HAP-1 (cell line): ENCODE results near the gene UBA6.

Experiments used
- DNase-seq, 2 experiments: peaks; one replicate each; pipeline ENCODE4 v3.0.0-alpha.2; 2016 to 2020; ENCODE audit warnings: low spot score in 2 of 2
- H3K27me3 ChIP-seq: fragments of 250-450 bp; sonication (Bioruptor Pico); 2 replicates; pipeline ENCODE4 v1.5.1; 2020; ENCODE audit warnings: low read depth, mild to moderate bottlenecking, moderate library complexity
- H3K36me3 ChIP-seq: fragments of 250-450 bp; sonication (Bioruptor Pico); replicated peaks from 2 replicates; pipeline ENCODE4 v1.5.1; 2020; ENCODE audit warnings: mild to moderate bottlenecking
- H3K4me1 ChIP-seq: fragments of 250-450 bp; sonication (Bioruptor Pico); 2 replicates; pipeline ENCODE4 v1.5.1; 2020; ENCODE audit warnings: mild to moderate bottlenecking
- H3K4me3 ChIP-seq: fragments of 250-450 bp; sonication (Bioruptor Pico); 2 replicates; pipeline ENCODE4 v1.5.1; 2020; ENCODE audit warnings: mild to moderate bottlenecking, moderate library complexity
- H3K9me3 ChIP-seq: fragments of 250-450 bp; sonication (Bioruptor Pico); 2 replicates; pipeline ENCODE4 v1.5.1; 2020; ENCODE audit warnings: mild to moderate bottlenecking, moderate library complexity
- in situ Hi-C: fragments of 300-500 bp; cut with MboI; formaldehyde crosslinking; loops from 3 replicates; pipeline ENCODE4 v1.14.3; 2020; ENCODE audit warnings: low sequenced_read_pairs, inconsistent platforms, mixed read lengths

The UBA6 gene

DNA sequence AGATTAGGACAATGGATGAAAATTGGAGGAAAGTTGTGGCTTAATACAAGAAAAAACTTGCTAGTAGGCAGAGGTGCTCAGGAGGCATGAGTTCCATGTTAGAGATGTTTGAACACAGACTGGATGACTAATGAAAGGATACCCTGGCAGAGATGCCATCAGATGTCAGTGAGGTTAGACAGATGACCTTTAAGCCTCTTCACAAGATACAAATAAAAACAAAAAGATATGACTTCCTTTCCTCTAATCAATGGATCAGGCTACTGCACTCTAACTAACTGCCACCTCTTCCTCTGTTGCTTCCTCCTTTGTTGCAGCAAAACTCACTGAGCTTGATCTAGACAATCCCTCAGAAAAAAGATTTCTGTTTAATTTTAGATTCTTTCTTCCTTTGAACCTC, 127.8 kb downstream of the UBA6 start:
- in situ Hi-C loops: no loop called here
- Histone ChIP-seq H3K36me3 (no peaks in the 10 kb centered on the region), H3K4me3 (no peak overlapping the region), H3K27me3 (no peaks in the 10 kb centered on the region), H3K9me3 (no peaks in the 10 kb centered on the region), H3K4me1 (no peaks in the 10 kb centered on the region)
- no peak for DNase-seq

DNA sequence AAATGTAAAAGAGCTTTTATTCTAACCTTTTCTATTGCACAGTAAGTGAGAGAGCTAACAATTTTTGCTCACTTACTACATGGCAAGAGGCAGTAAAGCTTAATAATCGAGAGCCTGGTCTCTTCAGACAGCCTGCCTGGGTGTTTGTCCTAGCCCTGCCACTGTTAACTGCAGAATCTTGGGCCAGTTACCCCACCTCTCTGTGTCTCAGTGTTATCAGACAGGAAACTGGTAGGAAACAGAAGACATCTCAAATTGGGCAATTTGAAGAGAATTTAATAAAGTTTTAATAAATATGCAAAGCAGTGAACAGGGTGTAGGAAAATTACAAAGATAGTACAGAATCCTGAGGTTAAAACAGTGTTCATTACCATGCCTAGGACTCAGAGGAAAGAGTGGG, 129.0 kb downstream of the UBA6 start:
- Histone ChIP-seq H3K4me1 (no peaks in the 10 kb centered on the region), H3K36me3 (no peaks in the 10 kb centered on the region), H3K9me3 (no peaks in the 10 kb centered on the region), H3K4me3 (no peak overlapping the region), H3K27me3 (no peaks in the 10 kb centered on the region)
- no peak for DNase-seq
- in situ Hi-C loops: no loop called here

DNA sequence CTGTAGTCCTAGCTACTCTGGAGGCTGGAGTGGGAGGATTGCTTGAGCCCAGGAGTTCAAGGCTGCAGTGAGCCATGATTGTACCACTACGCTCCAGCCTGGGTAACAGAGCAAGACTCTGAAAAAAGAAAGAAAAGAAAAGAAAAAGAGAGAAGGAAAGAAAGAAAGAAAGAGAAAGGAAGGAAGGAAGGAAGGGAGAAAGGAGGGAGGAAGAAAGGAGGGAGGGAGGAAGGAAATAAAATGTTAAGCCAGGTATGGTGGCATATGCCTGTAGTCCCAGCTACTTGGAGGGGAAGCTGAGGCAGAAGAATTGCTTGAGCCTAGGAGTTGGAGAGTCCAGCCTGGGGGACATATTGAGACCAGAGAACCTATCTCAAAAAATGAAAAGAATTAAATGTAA, 130.4 kb downstream of the UBA6 start:
- no peaks in the 10 kb centered on the region for H3K36me3 ChIP-seq
- H3K4me3 ChIP-seq: no peak overlapping the region
- no peak for DNase-seq
- no peaks in the 10 kb centered on the region for H3K4me1 ChIP-seq
- no peaks in the 10 kb centered on the region for H3K9me3 ChIP-seq
- H3K27me3 ChIP-seq: no peaks in the 10 kb centered on the region
- in situ Hi-C loops: no loop called here

DNA sequence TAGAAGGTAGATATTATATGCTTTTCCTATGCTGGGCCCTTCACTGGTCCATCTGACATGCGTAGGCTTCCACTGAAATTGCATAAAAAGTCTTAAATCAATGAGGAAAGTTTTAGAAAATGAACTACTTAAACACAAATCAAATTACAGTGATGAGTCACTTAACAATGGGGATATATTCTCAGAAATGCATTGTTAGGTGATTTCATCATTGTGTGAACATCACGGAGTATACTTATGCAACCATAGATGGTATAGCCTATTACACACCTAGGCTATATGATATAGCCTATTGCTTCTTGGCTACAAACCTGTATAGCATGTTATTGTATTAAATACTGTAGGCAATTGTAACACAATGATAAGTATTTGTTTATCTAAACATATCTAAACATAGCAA, 132.1 kb downstream of the UBA6 start:
- H3K4me1 ChIP-seq: no peaks in the 10 kb centered on the region
- H3K36me3 ChIP-seq: no peaks in the 10 kb centered on the region
- H3K4me3 ChIP-seq: no peak overlapping the region
- H3K9me3 ChIP-seq: no peaks in the 10 kb centered on the region
- in situ Hi-C loops: no loop called here
- DNase-seq: no peak
- no peaks in the 10 kb centered on the region for H3K27me3 ChIP-seq

DNA sequence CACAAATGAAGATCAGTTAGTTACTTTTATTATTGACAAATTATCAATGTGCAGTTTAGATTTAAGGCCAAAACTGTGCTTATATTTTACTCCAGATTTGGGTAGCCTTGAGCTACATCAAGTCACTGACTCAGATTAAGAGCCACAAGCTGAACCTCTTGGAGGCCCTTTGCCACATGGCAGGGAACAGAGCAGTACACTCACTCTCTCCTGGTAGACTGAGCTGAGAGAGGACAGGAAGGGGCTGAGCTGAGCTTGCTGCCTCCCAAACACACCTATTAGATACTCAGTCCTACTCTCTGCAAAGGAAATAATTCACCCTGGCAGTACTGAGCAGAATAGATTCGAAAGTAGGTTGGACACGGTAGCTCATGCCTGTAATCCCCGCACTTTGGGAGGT, 134.6 kb downstream of the UBA6 start:
- in situ Hi-C loops: no loop called here
- DNase-seq: no peak
- no peaks in the 10 kb centered on the region for H3K4me1 ChIP-seq
- H3K27me3 ChIP-seq: no peaks in the 10 kb centered on the region
- no peak overlapping the region for H3K4me3 ChIP-seq
- H3K36me3 ChIP-seq: no peaks in the 10 kb centered on the region
- no peaks in the 10 kb centered on the region for H3K9me3 ChIP-seq

DNA sequence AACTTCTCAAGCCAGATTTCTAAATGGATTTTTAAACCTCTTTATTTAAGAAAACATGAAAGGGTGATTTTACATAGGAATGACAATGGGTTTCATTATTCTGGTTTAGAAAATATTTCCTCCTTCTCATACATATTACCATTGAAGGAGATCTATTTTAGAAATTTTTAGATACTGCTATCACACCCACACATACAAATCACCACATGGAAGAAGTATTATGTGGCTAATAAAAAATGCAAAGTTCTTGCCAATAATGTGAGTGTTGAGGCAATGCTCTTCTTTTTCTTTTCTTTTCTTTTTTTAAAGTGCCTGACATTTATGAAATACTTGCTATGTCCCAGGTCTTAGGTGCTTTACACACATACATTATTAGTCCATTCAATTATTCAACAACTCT, 135.7 kb downstream of the UBA6 start:
- Histone ChIP-seq H3K36me3 (no peaks in the 10 kb centered on the region), H3K4me3 (no peak overlapping the region), H3K27me3 (no peaks in the 10 kb centered on the region), H3K4me1 (no peaks in the 10 kb centered on the region), H3K9me3 (no peaks in the 10 kb centered on the region)
- no peak for DNase-seq
- in situ Hi-C loops: no loop called here
